Effector CD8-positive, alpha-beta T cell (primary cell): ENCODE results near the gene OR56A1.
"Not testable (repeated sequence)": the region's sequence is repeated elsewhere in the genome, so short reads cannot be mapped to it uniquely, and the experiment has no call there.

Experiments
- DNase-seq: peaks from one replicate; lab custom pipeline; 2025; lab: John Stamatoyannopoulos, UW
- total RNA-seq, 4 experiments: gene quantifications; one replicate each; lab custom pipeline; 2026; lab: John Stamatoyannopoulos, UW

OR56A1 gene
- 0 to 0.27 (median 0) reads per million in 4 experiments for total RNA-seq

- no peak for DNase-seq
Measured at GRCh38 chr11:6030708-6031405, at the start of gene OR56A1. TSS of gene OR56A1 (minus strand) at chr11:6030758. CDS start at chr11:6027692, 3,066 bp downstream.

GRCh38 chr11:6079463-6079862 is 48.9 kb upstream of the OR56A1 start:
- DNase-seq: no peak

GRCh38 chr11:6077723-6078122 is 47.2 kb upstream of the OR56A1 start:
- DNase-seq: no peak

DNA sequence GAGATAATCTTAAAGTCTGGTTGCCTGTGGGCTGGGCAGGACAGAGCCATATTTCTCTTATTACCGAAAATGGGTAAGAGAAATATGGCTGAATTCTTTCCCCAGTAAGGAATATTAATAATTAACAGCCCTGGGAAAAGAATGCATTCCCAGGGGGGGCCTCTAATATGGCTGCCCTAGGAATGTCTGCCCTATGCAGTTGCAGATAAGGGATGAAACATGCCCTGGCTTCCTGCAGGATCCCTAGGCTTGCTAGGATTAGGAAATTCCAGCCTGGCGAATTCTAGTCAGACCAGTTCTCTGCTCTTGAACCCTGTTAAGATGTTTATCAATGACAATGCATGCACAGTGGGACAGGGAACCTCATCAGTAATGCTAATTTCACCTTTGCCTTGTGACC is 45.9 kb upstream of the OR56A1 start:
- not testable (repeated sequence) for DNase-seq

- no peak for DNase-seq
Measured at GRCh38 chr11:6067502-6067901, 36.9 kb upstream of the OR56A1 start.

DNA sequence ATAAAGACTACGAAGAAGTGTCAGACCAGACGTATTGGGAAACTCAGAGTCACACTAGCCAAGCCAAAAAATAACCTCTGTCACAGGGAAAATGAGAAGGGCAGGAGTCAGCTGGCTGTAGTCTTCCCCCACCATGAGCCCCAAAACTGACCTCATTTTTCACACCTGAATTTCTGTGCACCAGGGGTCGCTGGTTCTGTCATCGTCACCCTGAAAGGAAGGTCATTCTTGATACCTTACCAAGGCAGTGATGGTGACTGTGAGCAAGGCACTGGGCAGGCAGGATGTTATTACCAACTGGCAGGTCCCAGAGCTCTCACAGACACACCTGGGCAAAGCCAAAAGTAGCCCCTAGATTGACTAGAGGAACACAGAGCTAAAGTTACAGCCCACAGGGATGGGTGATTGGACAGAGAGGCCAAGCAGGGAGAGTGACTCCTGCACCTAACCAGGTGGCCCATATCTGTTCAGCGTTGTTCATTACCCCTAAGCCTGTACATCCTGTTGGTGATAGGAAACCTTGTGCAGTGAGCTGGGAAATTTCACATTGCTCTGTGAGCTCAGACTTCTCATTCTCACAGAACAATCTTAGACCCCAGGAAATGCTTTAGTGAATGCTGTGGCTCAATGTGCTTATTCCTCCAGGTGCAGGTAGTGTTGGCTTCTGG is 32.3 kb upstream of the OR56A1 start:
- DNase-seq: no peak

DNA sequence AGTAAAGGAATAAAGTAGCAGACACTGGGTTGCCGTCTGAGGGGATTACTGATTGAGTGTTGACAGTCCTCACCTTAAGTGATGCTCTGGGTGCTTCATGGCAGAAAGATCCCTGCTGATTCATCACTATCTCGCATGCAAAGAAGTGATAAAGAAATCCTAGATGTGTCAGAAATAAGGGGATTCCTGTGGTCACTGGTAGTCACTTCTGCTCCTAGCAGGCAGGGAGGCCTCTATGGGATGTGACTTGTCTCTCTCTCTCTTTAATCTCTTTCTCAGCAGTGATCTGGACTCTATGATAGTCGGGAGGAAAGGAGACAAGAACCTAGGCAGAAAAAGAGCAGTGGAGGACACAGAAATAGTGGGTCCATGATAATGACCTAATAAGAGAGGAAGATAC is 30.9 kb upstream of the OR56A1 start:
- DNase-seq: no peak

DNA sequence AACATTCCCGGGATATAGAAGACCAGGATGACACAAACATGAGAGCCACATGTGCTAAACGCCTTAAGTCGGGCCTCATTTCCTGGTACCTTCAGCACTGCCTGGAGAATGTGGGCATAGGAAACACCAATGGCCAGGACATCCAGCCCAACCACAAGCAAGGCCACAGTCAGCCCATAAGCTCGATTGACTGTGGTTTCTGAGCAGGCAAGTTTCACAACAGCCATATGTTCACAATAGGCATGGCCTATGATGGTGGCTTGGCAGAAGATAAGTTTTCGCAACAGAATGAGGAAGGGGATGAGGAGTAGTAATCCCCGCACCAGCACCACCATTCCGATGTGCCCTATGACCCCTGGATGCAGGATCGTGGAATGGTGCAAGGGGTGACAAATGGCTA is 26.9 kb upstream of the OR56A1 start:
- no peak for DNase-seq

- DNase-seq: no peak
Measured at GRCh38 chr11:6055569-6055968, 25.0 kb upstream of the OR56A1 start.

DNA sequence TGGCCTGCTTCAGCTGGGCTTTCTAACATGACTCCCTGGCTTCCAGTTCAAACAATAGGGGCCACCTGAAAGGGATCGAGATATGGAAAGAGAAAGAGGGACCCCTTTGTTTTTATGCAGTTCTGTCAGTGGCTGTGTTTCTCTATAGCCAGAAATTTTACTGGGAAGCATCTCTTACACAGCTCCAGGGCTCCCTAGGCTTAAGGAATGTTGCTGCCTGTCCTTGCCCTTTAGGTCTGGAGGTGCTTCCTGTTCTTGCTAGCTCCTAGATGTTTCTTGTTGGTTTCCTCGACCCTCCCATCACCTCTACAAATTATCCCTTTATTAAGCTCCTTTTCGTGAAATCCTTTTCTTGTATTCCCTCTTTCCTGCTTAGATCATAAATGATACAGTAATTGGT is 21.8 kb upstream of the OR56A1 start:
- DNase-seq: no peak

GRCh38 chr11:6040874-6041273 is 10.3 kb upstream of the OR56A1 start:
- no peak for DNase-seq

DNA sequence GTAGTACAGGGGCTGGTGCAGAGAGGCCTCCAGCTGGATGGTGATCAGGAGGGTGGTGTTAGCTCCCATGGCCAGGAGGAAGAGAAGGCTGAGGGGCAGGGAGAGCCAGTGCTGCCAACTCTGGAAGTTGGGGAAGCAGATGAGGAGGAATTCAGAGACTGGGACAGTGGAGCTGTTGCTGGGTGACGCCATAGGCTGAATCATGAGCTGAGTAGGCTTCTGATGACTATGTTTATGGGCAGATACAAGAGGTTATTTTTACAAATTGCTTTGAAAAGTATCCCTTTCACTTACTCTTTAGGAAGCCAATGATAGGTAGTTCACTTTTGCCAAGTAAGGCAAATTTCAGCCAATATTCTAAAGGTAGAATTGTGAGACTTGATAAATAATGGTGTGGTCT is 3.1 kb downstream of the OR56A1 start:
- no peak for DNase-seq

GRCh38 chr11:6025056-6025455 is 5.5 kb downstream of the OR56A1 start:
- no peak for DNase-seq

DNA sequence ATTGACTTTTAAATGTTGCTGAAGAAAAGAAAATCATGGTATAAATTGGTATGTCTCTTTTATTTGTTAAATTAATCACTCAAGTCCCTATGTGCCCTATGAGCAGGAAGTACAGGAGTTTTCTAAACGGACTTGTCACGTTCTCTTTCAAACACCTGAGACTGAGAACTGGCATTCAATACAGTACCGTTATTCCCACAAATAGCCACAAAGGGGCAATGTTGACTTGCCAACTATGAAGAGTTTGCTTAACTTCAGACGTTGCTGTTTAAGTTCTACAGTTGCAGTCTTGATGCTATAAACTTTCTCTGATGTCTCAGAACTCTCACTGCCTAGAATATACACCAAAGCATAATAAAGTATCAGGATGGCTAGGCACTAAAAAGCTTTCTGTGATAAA is 7.6 kb downstream of the OR56A1 start:
- DNase-seq: no peak

GRCh38 chr11:6013042-6013441 is 17.5 kb downstream of the OR56A1 start:
- DNase-seq: no peak

GRCh38 chr11:6012035-6012668 is 18.4 kb downstream of the OR56A1 start:
- DNase-seq: no peak

DNA sequence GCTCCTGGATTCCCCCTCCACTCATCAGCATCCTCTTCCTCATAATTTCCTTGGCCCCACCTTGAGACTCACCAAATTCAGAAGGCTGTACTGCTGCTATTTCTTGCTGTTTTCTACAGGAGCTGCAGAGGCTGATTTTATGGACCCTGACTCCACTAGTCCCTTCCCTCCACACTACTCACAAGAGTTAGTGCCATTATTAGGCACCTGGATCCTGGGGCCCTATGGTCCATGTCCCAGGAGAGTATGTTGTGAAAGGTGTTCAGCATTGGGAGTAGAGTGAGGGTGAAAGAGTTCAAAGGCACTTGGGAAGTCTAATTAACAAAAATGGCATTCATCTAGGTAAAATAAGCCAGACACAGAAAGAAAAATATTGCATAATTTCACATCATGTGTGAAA is 23.7 kb downstream of the OR56A1 start, which contains the start of gene OR56A4:
Gene OR56A4 (minus strand): TSS at position 101 of the 400 bp plus-strand sequence. CDS start 3,954 bp downstream, outside the sequence.
- DNase-seq: no peak

DNA sequence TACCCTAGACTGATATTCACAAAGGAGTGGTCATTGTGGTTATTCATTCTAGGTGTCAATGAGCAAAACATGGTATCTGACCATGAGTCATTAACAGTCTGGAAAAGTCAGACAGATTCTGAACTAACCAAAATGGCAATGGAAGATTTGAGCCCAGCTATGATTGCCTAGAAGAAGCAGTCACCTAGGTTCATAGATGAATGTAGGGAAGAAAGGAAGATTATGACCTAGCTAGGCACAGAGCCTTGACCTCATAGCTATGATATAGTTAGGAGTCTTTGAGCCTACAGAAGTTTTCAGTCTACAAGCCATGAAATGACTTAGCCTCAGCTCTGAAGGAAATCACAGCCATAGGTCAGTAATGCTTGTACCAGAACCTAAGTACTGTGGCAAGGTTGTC is 24.2 kb downstream of the OR56A1 start:
- no peak for DNase-seq

DNA sequence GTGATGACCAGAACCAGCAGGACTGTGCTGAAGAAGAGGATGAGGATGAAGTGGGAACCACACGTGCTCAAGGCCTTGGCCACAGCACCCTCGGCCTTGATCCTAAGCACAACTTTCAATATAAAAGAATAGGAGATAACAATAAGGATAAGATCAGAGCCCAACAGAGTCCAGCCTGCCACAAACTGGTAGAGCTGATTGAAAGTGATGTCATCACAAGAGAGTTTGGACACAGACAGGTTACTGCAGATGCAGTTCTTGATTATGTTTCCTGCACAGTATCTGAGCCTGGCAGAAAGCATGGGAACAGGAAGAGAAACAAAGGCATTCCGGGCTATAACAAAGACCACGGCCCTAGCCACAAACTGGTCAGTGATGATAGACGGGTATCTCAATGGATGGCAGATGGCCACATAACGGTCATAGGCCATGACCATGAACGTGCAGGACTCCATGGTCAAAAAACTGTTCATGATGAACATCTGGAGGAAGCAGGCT is 28.3 kb downstream of the OR56A1 start:
- no peak for DNase-seq

GRCh38 chr11:5994791-5995190 is 35.8 kb downstream of the OR56A1 start:
- no peak for DNase-seq

DNA sequence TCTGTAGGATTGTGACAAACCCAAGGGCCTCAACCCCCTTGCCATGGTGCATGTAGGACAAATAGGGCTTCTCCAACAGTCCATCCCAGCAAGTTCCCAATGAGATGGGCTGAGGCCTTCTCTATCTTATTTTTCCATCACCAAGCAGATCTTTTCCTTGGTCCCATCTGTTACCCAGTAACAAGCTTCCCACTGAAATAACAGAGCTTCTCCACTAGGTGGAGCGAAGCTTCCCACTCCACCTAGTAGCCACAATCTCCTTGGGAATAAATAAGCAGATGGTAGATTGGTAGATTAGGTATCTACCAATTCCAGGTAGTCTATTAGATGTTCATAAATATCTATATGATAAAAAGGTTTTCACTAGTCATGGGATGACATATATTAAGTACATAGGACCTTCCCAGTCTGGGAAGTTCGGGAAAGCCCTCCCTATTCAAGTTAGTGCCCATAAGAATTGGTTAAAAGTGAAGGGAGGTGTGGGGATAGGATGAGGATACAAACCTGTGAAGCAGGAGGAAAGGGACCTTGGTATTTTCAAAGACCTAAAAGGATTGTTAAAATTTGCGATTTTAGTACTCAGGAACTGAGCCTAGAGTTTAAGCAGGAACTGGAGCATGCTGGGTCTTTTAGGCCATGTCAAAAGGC is 37.8 kb downstream of the OR56A1 start:
- no peak for DNase-seq

DNA sequence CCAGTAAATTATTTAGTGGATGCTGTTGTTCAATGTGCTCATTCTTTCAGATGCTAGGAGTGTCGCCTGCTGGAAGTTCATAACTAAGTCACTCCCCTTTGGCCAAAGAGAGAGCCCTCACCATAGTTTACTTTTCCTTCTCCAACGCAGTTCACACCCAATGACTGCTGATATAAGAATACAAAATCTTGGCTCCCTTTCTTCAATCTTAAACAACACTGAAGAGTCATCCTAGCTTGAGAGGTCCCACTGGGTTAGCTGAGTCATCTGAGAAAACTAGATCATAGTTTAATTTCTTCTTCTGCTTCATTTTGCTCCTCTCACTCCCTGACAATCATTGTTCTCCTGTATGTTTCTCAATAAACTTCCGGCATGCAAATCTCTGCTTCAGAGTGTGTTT is 38.4 kb downstream of the OR56A1 start:
- DNase-seq: no peak
